Right ventricle myocardium inferior (tissue), 1 donor: ENCODE measurements around the gene DSCAM. TPM values are rescaled to one million over a fixed set of nuclear protein-coding genes. Genes with fewer than 3 reads are reported as not detected.
"Not testable (repeated sequence)": the region's sequence is repeated elsewhere in the genome, so short reads cannot be mapped to it uniquely, and the experiment has no call there.

Experiments
- ATAC-seq: fragments of 200-7000 bp; cut with Tn5 transposase; one replicate; pipeline ENCODE4 v1.9.1; 2020; ENCODE audit warnings: mild to moderate bottlenecking, moderate library complexity
- DNase-seq: peaks from one replicate; pipeline ENCODE4 v3.0.0; 2021; ENCODE audit errors: missing footprints
- intact Hi-C: fragments of 100-400 bp; cut with DNase I; formaldehyde crosslinking; loops from one replicate; pipeline ENCODE4 v1.11.0; 2022
- total RNA-seq: library from RNA; stranded (reverse); fragmentation: NEBNext Ultra II Directional; extraction: Animal tissue kit (Norgen Biotek cat#: 25700); gene quantifications from one replicate; pipeline ENCODE4 v1.2.1, GENCODE V29; 2021
- donor health status: DM: no; HTN: yes; CAD: no; lungs with severe emphysema.

DSCAM gene
- total RNA-seq, 1 donor from 2014 or later: not detected

DNA sequence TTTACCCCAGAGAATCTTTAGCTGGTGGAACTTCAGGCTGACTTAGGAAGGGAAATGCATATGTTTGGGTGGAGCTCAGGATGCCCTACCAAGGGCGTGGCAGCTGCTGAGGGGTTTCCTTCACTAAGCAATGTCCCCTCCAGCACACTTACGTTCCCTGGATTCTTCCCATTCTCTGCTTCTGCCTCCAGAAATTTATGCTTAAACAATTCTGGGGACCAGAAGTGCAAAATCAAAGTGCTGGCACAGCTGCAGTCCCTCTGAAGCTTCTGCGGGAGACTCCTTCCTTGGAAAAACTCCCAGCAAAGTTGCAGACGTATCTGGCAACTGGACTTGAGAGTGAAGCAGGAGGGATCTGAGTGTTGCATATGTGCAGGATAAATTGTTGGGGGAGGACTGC, 576.9 kb downstream of the DSCAM start:
- intact Hi-C loops: no loop called here
- no peak for DNase-seq
- ATAC-seq: no peak

GRCh38 chr21:40269239-40269638, 577.7 kb downstream of the DSCAM start:
- ATAC-seq: no peak

GRCh38 chr21:40258456-40258855, 588.5 kb downstream of the DSCAM start:
- DNase-seq, intact Hi-C loops: not testable (repeated sequence)

More at GRCh38 chr21:40269239-40269638, 577.7 kb downstream of the DSCAM start:
- intact Hi-C loops: no loop called here
- DNase-seq: no peak

DNA sequence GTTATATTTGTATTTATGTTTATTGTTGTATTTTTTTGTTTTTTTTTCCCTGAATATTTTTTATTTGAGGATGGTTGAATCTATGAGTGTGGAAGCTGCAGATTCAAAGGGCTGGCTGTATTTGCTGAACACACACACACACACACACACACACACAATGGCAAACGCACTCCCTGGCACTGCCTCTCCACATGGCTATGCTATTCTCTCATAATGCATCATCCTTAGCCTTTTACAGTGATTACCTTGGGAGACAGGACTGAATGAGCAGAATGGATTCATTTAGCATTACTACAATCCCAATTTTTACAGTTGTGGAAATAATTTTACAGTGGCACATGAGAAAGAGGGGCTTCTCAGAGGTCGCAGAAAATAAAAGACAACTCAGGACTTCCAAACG, 589.6 kb downstream of the DSCAM start:
- DNase-seq: no peak
- intact Hi-C loops: no loop called here
- ATAC-seq: no peak

More at GRCh38 chr21:40258456-40258855, 588.5 kb downstream of the DSCAM start:
- ATAC-seq: not testable (repeated sequence)

- ATAC-seq (no peak), DNase-seq (no peak)
- intact Hi-C loops: no loop called here
Measured at GRCh38 chr21:40255518-40256444, 591.2 kb downstream of the DSCAM start.

DNA sequence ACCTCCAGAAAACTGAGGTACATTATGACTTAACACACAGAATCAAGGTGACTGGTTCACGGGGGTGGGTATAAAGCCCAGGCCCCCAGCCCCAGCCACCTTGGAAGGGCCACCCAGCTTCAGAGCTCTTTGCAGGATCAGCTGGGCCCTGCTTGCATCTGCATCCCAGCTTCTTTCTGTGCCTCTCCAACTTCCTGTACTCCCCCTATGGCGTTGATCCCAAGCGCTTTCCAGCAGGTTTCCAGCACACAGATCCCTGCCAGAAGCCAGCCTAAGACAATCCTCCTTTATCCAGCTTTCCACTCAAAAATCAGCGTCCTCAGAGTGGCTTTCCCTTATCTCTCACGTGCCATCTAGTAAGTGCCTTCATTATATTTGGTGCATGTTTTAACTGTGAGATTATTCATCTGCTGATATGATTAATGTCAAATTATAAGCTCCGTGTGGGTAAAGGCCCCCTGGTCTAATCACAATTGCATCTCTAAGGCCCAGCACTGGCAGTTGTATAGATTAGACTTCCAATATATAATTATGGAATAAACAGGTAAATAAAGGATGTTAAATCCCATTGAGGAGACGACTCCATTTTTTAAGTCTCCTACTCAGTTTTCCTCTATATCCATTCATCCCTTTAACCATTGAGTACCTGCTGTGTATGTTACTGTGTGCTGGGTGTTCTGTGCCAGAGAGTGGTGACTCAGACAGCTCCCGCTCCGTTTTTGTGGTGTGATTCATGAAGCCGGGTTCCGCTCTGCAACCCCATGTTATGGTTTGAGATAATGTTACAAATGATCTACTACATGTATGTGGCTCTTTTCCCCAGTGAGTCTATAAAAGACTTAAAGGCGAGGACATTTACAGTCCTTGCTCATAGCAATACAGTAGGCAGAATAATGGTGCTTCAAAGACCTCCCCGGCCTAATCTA, 592.2 kb downstream of the DSCAM start:
- DNase-seq: no peak
- ATAC-seq: no peak
- intact Hi-C loops: no loop called here

GRCh38 chr21:40253112-40253511, 593.8 kb downstream of the DSCAM start:
- DNase-seq: no peak
- no peak for ATAC-seq
- intact Hi-C loops: no loop called here

GRCh38 chr21:40250514-40251294, 596.3 kb downstream of the DSCAM start:
- DNase-seq (no peak), ATAC-seq (no peak)
- intact Hi-C loops: no loop called here

DNA sequence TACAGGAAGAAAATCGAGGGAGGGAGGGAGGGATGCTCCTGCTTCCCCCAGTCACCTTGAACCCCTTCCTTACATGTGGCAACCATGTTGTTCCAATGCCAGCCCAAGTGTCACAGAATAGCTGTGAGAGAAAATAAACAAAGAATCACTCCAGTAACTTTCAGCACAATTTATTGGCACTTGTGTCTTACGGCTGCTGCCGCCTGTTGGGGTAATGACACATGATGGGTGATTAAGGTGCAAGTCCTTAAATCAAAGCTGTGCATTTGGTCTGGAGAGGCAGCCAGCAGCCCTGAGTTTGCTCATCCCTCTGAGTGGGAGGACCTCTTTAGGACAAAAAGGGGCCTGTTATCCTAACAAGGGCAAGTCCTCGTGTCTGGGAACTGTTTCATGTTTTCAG, 602.0 kb downstream of the DSCAM start:
- DNase-seq (no peak), ATAC-seq (no peak)
- intact Hi-C loops: no loop called here

DNA sequence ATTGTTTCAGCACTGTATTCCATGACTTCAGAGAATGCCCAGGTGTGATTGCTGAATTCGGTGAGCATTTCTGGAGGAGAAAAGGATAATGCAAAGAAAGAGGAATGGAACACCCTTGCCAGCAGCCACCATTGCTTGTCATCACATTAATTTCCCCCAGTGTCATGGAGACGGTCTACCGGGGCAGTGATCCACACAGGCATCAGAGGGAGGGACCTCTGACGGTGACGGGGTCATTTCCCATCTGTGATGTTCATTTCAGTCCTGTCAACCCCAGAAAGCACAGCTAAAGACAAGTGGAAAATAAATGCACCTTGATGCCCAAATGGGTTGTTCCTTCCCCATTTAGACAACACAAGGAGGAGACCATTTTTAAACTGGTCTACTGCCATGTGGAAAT, 603.3 kb downstream of the DSCAM start:
- ATAC-seq: no peak
- intact Hi-C loops: no loop called here

DNA sequence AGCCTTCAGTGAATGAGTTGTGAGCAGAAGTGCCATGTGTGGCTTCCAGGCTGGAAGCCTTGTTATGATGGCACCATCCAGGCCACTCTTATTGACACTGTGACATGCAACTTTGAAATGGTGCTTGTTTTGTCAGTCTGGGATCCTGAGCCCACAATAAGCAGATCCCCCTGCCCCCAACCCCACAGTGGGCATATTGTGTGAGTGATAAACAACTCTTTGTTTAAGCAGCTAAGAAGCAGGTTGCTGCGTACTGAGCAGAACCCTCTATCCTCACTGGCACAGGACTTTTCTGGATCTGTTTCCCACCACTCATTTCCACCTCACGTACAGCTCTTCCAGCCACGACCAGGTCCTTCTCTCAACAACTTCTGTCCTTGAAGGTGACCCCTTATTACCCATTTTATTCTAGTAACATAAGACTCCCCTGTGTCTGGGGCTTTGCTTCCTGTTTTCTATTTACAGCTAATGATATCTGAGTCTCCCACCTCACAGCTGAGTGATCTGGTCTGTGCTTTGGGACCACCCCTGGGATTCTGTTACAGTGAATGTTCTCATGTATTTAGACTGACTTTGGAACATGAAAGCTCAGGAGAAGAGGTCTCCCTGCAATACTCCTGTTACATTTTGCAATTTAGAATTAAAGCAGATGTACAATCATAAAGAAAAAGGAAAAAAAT, 604.2 kb downstream of the DSCAM start:
- no peak for ATAC-seq
- intact Hi-C loops: no loop called here
- DNase-seq: no peak

More for the DNA sequence above, 603.3 kb downstream of the DSCAM start:
- DNase-seq: no peak

- no peak for ATAC-seq
Measured at GRCh38 chr21:40235528-40235927, 611.4 kb downstream of the DSCAM start.

DNA sequence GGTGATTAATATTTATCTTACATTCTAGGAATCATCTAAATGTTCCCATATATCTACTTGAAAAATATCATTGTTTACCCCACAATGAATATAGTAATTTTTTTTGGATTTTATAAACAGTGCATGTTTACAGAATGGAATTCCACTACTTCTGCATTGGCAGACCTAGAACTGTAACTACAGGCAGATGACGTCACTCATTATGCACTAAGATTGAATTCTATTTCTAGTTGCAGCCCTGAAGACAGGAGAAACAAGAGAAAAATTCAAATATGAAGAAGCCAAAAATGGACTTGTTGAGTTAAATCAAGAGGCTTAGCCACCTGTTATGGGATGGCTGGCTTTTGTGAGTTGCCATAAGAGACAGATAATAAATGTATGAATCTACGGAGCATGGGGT, 615.0 kb downstream of the DSCAM start:
- DNase-seq (no peak), ATAC-seq (no peak)
- intact Hi-C loops: no loop called here

More at GRCh38 chr21:40235528-40235927, 611.4 kb downstream of the DSCAM start:
- intact Hi-C loops: no loop called here
- DNase-seq: no peak

DNA sequence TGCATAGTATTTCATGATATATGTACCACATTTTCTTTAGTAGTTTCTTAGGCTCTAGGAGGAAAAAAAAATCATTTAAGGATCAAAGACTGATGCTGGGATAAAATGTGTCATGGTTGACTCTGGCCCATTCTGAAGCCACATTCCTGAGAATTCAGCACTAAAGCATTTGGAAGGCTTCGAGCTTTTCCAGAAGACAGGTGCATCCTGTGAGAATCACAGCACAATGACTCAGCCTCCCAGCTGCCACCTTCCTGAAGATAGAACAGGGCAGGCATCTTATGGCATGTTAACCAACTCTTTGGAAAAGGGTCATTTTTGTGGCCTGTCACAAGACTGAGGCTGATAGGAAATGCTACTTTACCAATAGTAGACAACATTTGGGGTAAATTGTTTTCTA, 619.9 kb downstream of the DSCAM start:
- intact Hi-C loops: no loop called here
- DNase-seq: no peak
- ATAC-seq: no peak

DNA sequence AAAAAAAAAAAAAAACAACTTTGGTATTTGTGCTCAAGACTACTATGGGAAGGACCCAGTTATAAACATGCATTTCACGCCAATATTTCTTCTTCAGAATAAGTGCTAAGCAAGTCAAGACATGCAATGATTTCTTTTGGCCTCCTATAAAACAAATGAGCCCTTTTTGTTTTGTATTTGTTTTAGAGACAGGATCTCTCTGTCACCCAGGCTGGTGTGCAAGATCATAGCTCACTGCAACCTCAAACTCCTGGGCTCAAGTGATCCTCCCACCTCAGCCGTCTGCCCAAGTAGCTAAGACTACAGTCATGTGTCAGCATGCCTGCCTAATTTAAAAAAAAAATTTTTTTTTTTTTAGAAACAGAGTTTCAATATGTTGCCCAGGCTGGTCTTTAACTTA, 631.0 kb downstream of the DSCAM start:
- DNase-seq: no peak
- intact Hi-C loops: no loop called here
- ATAC-seq: no peak

GRCh38 chr21:40210251-40210650, 636.7 kb downstream of the DSCAM start:
- intact Hi-C loops: no loop called here
- no peak for ATAC-seq
- DNase-seq: no peak

GRCh38 chr21:40208948-40209345, 638.0 kb downstream of the DSCAM start:
- DNase-seq (no peak), ATAC-seq (no peak)
- intact Hi-C loops: no loop called here

GRCh38 chr21:40208206-40208947, 638.6 kb downstream of the DSCAM start:
- no peak for ATAC-seq
- intact Hi-C loops: no loop called here
- no peak for DNase-seq
